Spinal cord (tissue), 10 donors: ENCODE results near the gene CARMIL3. TPM values are rescaled to one million over a fixed set of nuclear protein-coding genes. Genes with fewer than 3 reads are reported as not detected.
"Not testable (repeated sequence)": the region's sequence is repeated elsewhere in the genome, so short reads cannot be mapped to it uniquely, and the experiment has no call there.

Source experiments
- DNase-seq, 6 donors: peaks; one replicate each; pipeline versions ENCODE4 v3.0.0 to v3.0.0-alpha.2; 2013 to 2015; ENCODE audit warnings: low spot score in 6 of 6, low read depth in 4 of 6
- H3K27ac ChIP-seq: one replicate; pipeline ENCODE4 v1.5.1; 2013; ENCODE audit warnings: low read depth, low read length, control low read depth
- H3K27me3 ChIP-seq: one replicate; pipeline ENCODE4 v1.6.1; 2013; ENCODE audit warnings: low read length; ENCODE audit not compliant: control insufficient read depth, insufficient read depth
- H3K36me3 ChIP-seq: one replicate; pipeline ENCODE4 v1.6.1; 2013; ENCODE audit warnings: low read length; ENCODE audit not compliant: control insufficient read depth, insufficient read depth
- H3K4me1 ChIP-seq: one replicate; pipeline ENCODE4 v1.6.1; 2013; ENCODE audit warnings: low read length; ENCODE audit not compliant: control insufficient read depth, insufficient read depth
- H3K4me3 ChIP-seq: one replicate; pipeline ENCODE4 v1.5.1; 2013; ENCODE audit warnings: low read depth, low read length, control low read depth
- H3K9me3 ChIP-seq: one replicate; pipeline ENCODE4 v1.6.1; 2013; ENCODE audit warnings: low read length; ENCODE audit not compliant: control insufficient read depth, insufficient read depth
- WGBS: methylation state at CpG from one replicate; pipeline ENCODE4 v1.1.5; 2013; ENCODE audit warnings: missing lambda C conversion rate; ENCODE audit not compliant: insufficient coverage; 5-methylcytosine and 5-hydroxymethylcytosine counted together
- polyA plus RNA-seq, 2 donors: library from polyadenylated mRNA; unstranded; fragments of 120-200 nt; gene quantifications; one replicate each; pipeline ENCODE4 v1.2.1, GENCODE V29; 2013; ENCODE audit not compliant: insufficient read length in 2 of 2
- total RNA-seq, 2 donors: library from RNA; depleted of rRNA in 1 of 2; stranded (reverse); fragments of 120-200 nt in 1 of 2; fragments of >200 nt in 1 of 2; gene quantifications; one replicate each; pipeline versions ENCODE4 v1.2.3 to v1.2.4, GENCODE V29; 2013 to 2014
- donor health status: healthy.

The CARMIL3 gene
- total and polyA plus RNA-seq, 4 donors, result 10.2 to 43.2 (median 22.4) TPM

GRCh38 chr14:24036963-24037657, 14.7 kb upstream of the CARMIL3 start:
- not testable (repeated sequence) for DNase-seq, H3K36me3 ChIP-seq, H3K4me1 ChIP-seq, H3K27me3 ChIP-seq, H3K9me3 ChIP-seq
- Histone ChIP-seq H3K4me3 (peak overlapping the region; percentile 49), H3K27ac (peak overlapping the region; percentile 71)
- WGBS, result 31% methylated on average over 4 of the region's 10 CpGs

GRCh38 chr14:24037658-24038037, 14.2 kb upstream of the CARMIL3 start:
- Histone ChIP-seq H3K9me3 (no peaks in the 10 kb centered on the region), H3K27ac (no peak overlapping the region), H3K36me3 (no peaks in the 10 kb centered on the region), H3K4me1 (peaks cover 7% of the 10 kb centered on the region), H3K4me3 (no peak overlapping the region), H3K27me3 (no peaks in the 10 kb centered on the region)
- WGBS, result 58% methylated on average over 13 of the region's 14 CpGs
- peak in 1 of 6 donors; percentile 14 for DNase-seq

- Histone ChIP-seq H3K4me1 (peaks cover 7% of the 10 kb centered on the region), H3K4me3 (no peak overlapping the region), H3K27me3 (no peaks in the 10 kb centered on the region), H3K36me3 (no peaks in the 10 kb centered on the region), H3K9me3 (no peaks in the 10 kb centered on the region), H3K27ac (no peak overlapping the region)
- DNase-seq, result no peak
- 93% methylated on average over 1 of the region's 2 CpGs for WGBS
These were observed 13.1 kb upstream of the CARMIL3 start for GRCh38 chr14:24038686-24039085.

GRCh38 chr14:24040692-24041091, 11.1 kb upstream of the CARMIL3 start:
- Histone ChIP-seq H3K27ac (no peak overlapping the region), H3K4me3 (no peak overlapping the region), H3K27me3 (no peaks in the 10 kb centered on the region), H3K9me3 (no peaks in the 10 kb centered on the region), H3K36me3 (no peaks in the 10 kb centered on the region), H3K4me1 (peaks cover 7% of the 10 kb centered on the region)
- no peak for DNase-seq
- 57% methylated on average over 2 of the region's 2 CpGs for WGBS

GRCh38 chr14:24042746-24043145, 9.1 kb upstream of the CARMIL3 start:
- Histone ChIP-seq H3K27ac (no peak overlapping the region), H3K4me1 (no peaks in the 10 kb centered on the region), H3K36me3 (no peaks in the 10 kb centered on the region), H3K27me3 (no peaks in the 10 kb centered on the region), H3K4me3 (no peak overlapping the region), H3K9me3 (no peaks in the 10 kb centered on the region)
- WGBS, result 35% methylated on average over 4 of the region's 5 CpGs
- peak in 1 of 6 donors; percentile 43 for DNase-seq

- not testable (repeated sequence) for DNase-seq, H3K4me3 ChIP-seq, H3K27ac ChIP-seq, H3K27me3 ChIP-seq, H3K9me3 ChIP-seq, H3K36me3 ChIP-seq
- peaks cover 23% of the 10 kb centered on the region for H3K4me1 ChIP-seq
- WGBS, result no CpG with 5 or more reads among the region's 2 CpGs
These were observed 2.8 kb upstream of the CARMIL3 start for GRCh38 chr14:24049002-24049401.

- not testable (repeated sequence) for H3K27me3 ChIP-seq, H3K4me3 ChIP-seq, H3K27ac ChIP-seq, DNase-seq, H3K9me3 ChIP-seq
- Histone ChIP-seq H3K4me1 (peaks cover 25% of the 10 kb centered on the region), H3K36me3 (peaks cover 24% of the 10 kb centered on the region)
- no CpG with 5 or more reads among the region's 8 CpGs for WGBS
These were observed 1.1 kb upstream of the CARMIL3 start for GRCh38 chr14:24050753-24051152.

- H3K4me1 ChIP-seq, result peaks cover 25% of the 10 kb centered on the region
- no peaks in the 10 kb centered on the region for H3K9me3 ChIP-seq
- no peaks in the 10 kb centered on the region for H3K27me3 ChIP-seq
- H3K4me3 ChIP-seq, result peak overlapping the region; percentile 52
- H3K36me3 ChIP-seq, result peaks cover 29% of the 10 kb centered on the region
- no peak overlapping the region for H3K27ac ChIP-seq
- DNase-seq, result peak in 3 of 6 donors; percentile 9 to 69 (median 63)
- WGBS, result 3% methylated on average over 12 of the region's 20 CpGs
These were observed 527 bp upstream of the CARMIL3 start for GRCh38 chr14:24051176-24051788.

GRCh38 chr14:24052656-24053547, 1.1 kb downstream of the CARMIL3 start:
- no peak for DNase-seq
- peak overlapping the region; percentile 68 for H3K4me3 ChIP-seq
- H3K27ac ChIP-seq, result no peak overlapping the region
- 54% methylated on average over 17 of the region's 20 CpGs for WGBS
- no peaks in the 10 kb centered on the region for H3K9me3 ChIP-seq
- no peaks in the 10 kb centered on the region for H3K27me3 ChIP-seq
- peaks cover 25% of the 10 kb centered on the region for H3K4me1 ChIP-seq
- H3K36me3 ChIP-seq, result peaks cover 45% of the 10 kb centered on the region
